ENCODE results near the gene THPO. TPM values are rescaled to one million over a fixed set of nuclear protein-coding genes. Genes with fewer than 3 reads are reported as not detected.

THPO gene
- total RNA-seq, 1 donor from 2014 or later: not detected

- TF ChIP-seq CTCF (conservative IDR thresholded peaks at IDR 0.05; ENCODE audit: low read depth, low read length): no peak
- no peak for DNase-seq (ENCODE audit: low read depth)
- H3K4me3 ChIP-seq (ENCODE audit: low read depth, low read length): peak overlapping the region; percentile 89
Measured at GRCh38 chr3:184360070-184360928, 17.7 kb downstream of the THPO start.

- DNase-seq (ENCODE audit: low read depth): no peak
- TF ChIP-seq CTCF (conservative IDR thresholded peaks at IDR 0.05; ENCODE audit: low read depth, low read length): no peak
- no peak overlapping the region for H3K4me3 ChIP-seq (ENCODE audit: low read depth, low read length)
Measured at GRCh38 chr3:184359610-184360009, 18.4 kb downstream of the THPO start.

GRCh38 chr3:184358921-184359350, 19.1 kb downstream of the THPO start:
- TF ChIP-seq CTCF (conservative IDR thresholded peaks at IDR 0.05; ENCODE audit: low read depth, low read length): no peak
- H3K4me3 ChIP-seq (ENCODE audit: low read depth, low read length): no peak overlapping the region
- DNase-seq (ENCODE audit: low read depth): no peak

- no peak overlapping the region for H3K4me3 ChIP-seq (ENCODE audit: low read depth, low read length)
- no peak for DNase-seq (ENCODE audit: low read depth)
- TF ChIP-seq CTCF (conservative IDR thresholded peaks at IDR 0.05; ENCODE audit: low read depth, low read length): no peak
Measured at GRCh38 chr3:184358124-184358767, 19.8 kb downstream of the THPO start.

GRCh38 chr3:184357248-184358123, 20.5 kb downstream of the THPO start:
- no peak for DNase-seq (ENCODE audit: low read depth)
- no peak overlapping the region for H3K4me3 ChIP-seq (ENCODE audit: low read depth, low read length)
- TF ChIP-seq CTCF (conservative IDR thresholded peaks at IDR 0.05; ENCODE audit: low read depth, low read length): no peak

- H3K4me3 ChIP-seq (ENCODE audit: low read depth, low read length): no peak overlapping the region
- DNase-seq (ENCODE audit: low read depth): no peak
- no peak for TF ChIP-seq CTCF (conservative IDR thresholded peaks at IDR 0.05; ENCODE audit: low read depth, low read length)
Measured at GRCh38 chr3:184355261-184356040, 22.6 kb downstream of the THPO start.

Measured in epithelial cell of proximal tubule (primary cell).